ENCODE measurements around the gene PGBD5. TPM values are rescaled to one million over a fixed set of nuclear protein-coding genes. Genes with fewer than 3 reads are reported as not detected.

The PGBD5 gene
- total RNA-seq, 1 donor from 2014 or later = 16.2 TPM

- Mint-ChIP-seq H3K36me3 (ENCODE audit: insufficient read depth) (no peaks in the 10 kb centered on the region), H3K4me1 (ENCODE audit: low read depth) (peaks cover 5% of the 10 kb centered on the region), H3K4me3 (ENCODE audit: low read depth) (no peak overlapping the region), H3K27me3 (no peaks in the 10 kb centered on the region), H3K9me3 (ENCODE audit: low read depth) (peaks cover 8% of the 10 kb centered on the region), H3K27ac (no peak overlapping the region)
- DNase-seq (ENCODE audit: low spot score, unreplicated experiment) = no peak
- TF ChIP-seq CTCF (IDR thresholded peaks at IDR 0.05; ENCODE audit: unreplicated experiment) = no peak
Observed at GRCh38 chr1:230463760-230464159, 37.6 kb upstream of the PGBD5 start.

DNA sequence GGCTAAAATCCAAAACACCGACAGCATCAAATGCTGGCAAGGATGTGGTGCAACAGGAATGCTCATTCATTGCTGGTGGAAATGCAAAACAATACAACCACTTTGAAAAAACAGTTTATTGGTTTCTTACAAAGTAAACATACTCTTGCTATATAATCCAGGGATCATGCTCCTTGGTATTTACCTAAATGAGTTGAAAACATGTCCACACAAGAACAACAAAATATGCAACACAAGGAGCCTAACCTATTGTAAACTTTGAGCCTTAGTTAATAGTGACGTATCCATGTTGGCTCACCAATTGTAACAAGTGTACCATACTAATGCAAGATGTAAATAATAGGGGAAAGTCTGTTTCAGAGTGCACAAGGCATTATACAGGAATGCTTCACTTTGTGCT lies 37.2 kb upstream of the PGBD5 start:
- Mint-ChIP-seq H3K9me3 (ENCODE audit: low read depth) (peaks cover 5% of the 10 kb centered on the region), H3K36me3 (ENCODE audit: insufficient read depth) (no peaks in the 10 kb centered on the region), H3K27ac (no peak overlapping the region), H3K4me1 (ENCODE audit: low read depth) (peaks cover 5% of the 10 kb centered on the region), H3K27me3 (no peaks in the 10 kb centered on the region), H3K4me3 (ENCODE audit: low read depth) (no peak overlapping the region)
- DNase-seq (ENCODE audit: low spot score, unreplicated experiment) = no peak
- TF ChIP-seq CTCF (IDR thresholded peaks at IDR 0.05; ENCODE audit: unreplicated experiment) = no peak

- Mint-ChIP-seq H3K27ac (no peak overlapping the region), H3K9me3 (ENCODE audit: low read depth) (no peaks in the 10 kb centered on the region), H3K36me3 (ENCODE audit: insufficient read depth) (no peaks in the 10 kb centered on the region), H3K4me3 (ENCODE audit: low read depth) (no peak overlapping the region), H3K27me3 (no peaks in the 10 kb centered on the region), H3K4me1 (ENCODE audit: low read depth) (peaks cover 5% of the 10 kb centered on the region)
- no peak for DNase-seq (ENCODE audit: low spot score, unreplicated experiment)
- TF ChIP-seq CTCF (IDR thresholded peaks at IDR 0.05; ENCODE audit: unreplicated experiment) = no peak
Observed at GRCh38 chr1:230459465-230459864, 33.3 kb upstream of the PGBD5 start.

DNA sequence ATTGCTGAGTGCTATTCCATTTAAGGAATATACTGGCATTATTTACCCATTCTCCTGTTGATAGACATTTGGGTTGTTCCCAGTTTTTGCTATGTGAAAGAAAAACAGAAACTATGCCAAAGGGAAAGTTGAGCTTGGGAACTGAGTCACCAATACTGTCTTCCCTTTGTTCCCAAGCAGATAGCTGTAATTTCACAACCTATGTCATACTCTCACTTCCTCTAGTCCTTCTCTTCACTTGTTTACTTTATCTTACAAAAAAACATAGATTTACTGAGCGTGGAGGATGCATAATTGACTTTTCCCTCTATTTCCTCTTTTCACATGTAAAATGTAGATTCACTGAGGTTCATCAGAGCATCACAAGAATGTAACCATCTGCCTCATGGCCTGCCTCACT lies 32.4 kb upstream of the PGBD5 start:
- H3K9me3 Mint-ChIP-seq (ENCODE audit: low read depth) = no peaks in the 10 kb centered on the region
- H3K36me3 Mint-ChIP-seq (ENCODE audit: insufficient read depth) = no peaks in the 10 kb centered on the region
- no peak overlapping the region for H3K27ac Mint-ChIP-seq
- no peaks in the 10 kb centered on the region for H3K27me3 Mint-ChIP-seq
- TF ChIP-seq CTCF (IDR thresholded peaks at IDR 0.05; ENCODE audit: unreplicated experiment) = no peak
- no peak overlapping the region for H3K4me3 Mint-ChIP-seq (ENCODE audit: low read depth)
- H3K4me1 Mint-ChIP-seq (ENCODE audit: low read depth) = peaks cover 5% of the 10 kb centered on the region
- no peak for DNase-seq (ENCODE audit: low spot score, unreplicated experiment)

DNA sequence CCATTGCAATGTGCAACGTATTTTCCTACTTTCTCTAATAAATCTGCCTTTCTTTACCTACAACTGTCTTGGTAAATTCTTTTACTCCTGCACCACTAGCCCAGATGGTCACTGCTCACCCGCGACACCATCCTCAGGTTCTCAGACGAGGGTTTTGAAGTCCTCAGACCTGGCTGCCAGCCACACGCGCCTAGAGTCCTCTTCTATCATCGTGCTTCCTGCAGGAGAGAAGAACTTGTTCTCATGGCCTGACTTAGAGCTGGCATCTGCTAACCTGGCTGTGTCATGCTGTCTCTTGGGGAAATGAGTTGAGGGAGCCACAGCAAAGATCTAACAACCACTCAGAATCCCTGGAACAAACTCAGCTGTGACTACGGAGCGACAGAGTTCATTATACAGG lies 30.3 kb upstream of the PGBD5 start:
- TF ChIP-seq CTCF (IDR thresholded peaks at IDR 0.05; ENCODE audit: unreplicated experiment) = no peak
- H3K27ac Mint-ChIP-seq = no peak overlapping the region

More for the DNA sequence above, 30.3 kb upstream of the PGBD5 start:
- H3K4me1 Mint-ChIP-seq (ENCODE audit: low read depth) = peaks cover 4% of the 10 kb centered on the region
- no peak overlapping the region for H3K4me3 Mint-ChIP-seq (ENCODE audit: low read depth)
- H3K36me3 Mint-ChIP-seq (ENCODE audit: insufficient read depth) = no peaks in the 10 kb centered on the region
- no peaks in the 10 kb centered on the region for H3K9me3 Mint-ChIP-seq (ENCODE audit: low read depth)
- DNase-seq (ENCODE audit: low spot score, unreplicated experiment) = no peak
- H3K27me3 Mint-ChIP-seq = no peaks in the 10 kb centered on the region
